ENCODE data around the gene SPG11. TPM values are rescaled to one million over a fixed set of nuclear protein-coding genes. Genes with fewer than 3 reads are reported as not detected.

The SPG11 gene
- total and polyA plus RNA-seq, 10 of the 15 experiments (the other 5 are each of a cell fraction or from before 2014, with no cell fraction given): 22.1 to 85.1 (median 47.2) TPM

DNA sequence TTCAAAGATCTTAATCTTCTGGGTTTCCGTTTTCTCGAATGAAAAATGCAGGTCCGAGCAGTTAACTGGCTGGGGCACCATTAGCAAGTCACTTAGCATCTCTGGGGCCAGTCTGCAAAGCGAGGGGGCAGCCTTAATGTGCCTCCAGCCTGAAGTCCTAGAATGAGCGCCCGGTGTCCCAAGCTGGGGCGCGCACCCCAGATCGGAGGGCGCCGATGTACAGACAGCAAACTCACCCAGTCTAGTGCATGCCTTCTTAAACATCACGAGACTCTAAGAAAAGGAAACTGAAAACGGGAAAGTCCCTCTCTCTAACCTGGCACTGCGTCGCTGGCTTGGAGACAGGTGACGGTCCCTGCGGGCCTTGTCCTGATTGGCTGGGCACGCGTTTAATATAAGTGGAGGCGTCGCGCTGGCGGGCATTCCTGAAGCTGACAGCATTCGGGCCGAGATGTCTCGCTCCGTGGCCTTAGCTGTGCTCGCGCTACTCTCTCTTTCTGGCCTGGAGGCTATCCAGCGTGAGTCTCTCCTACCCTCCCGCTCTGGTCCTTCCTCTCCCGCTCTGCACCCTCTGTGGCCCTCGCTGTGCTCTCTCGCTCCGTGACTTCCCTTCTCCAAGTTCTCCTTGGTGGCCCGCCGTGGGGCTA, 47.8 kb upstream of the SPG11 start, which contains the start of the genes B2M and PATL2 (continued):
- TF ChIP-seq ZBTB40 (IDR thresholded peaks at IDR 0.05; ENCODE audit: borderline replicate concordance) (no peak), BCLAF1 (IDR thresholded peaks at IDR 0.05) (no peak; the same call in 1 of the 2 replicates), SREBF2 (IDR thresholded peaks at IDR 0.05; ENCODE audit: low read length) (no peak; the same call in 1 of the 2 replicates), RBBP5 (conservative IDR thresholded peaks at IDR 0.05) (no peak), ATF7 (IDR thresholded peaks at IDR 0.05; ENCODE audit: low read depth) (peak; percentile 45), ZNF207 (IDR thresholded peaks at IDR 0.05; ENCODE audit: borderline replicate concordance) (no peak; the same call in none of the 2 replicates), FOXM1 (IDR thresholded peaks at IDR 0.05; ENCODE audit: low read depth, low read length) (0 out of 2 replicates have a peak, but pooled peaks have one; percentile 48), JUND (IDR thresholded peaks at IDR 0.05; ENCODE audit: low read depth, low read length) (no peak), MTA2 (IDR thresholded peaks at IDR 0.05; ENCODE audit: low read depth) (no peak), SRF (IDR thresholded peaks at IDR 0.05; ENCODE audit: low read depth in 2 of 2, low read length in 2 of 2) (no peak), ASH2L (IDR thresholded peaks at IDR 0.05; ENCODE audit: borderline replicate concordance, low read depth) (no peak), NFYA (IDR thresholded peaks at IDR 0.05; ENCODE audit: borderline replicate concordance, low read depth, low read length) (peak; percentile 31; the same call in 1 of the 2 replicates), ELK1 (IDR thresholded peaks at IDR 0.05; ENCODE audit: low read depth, low read length) (0 out of 2 replicates have a peak, but pooled peaks have one; percentile 31), TAF1 (IDR thresholded peaks at IDR 0.05; ENCODE audit: borderline replicate concordance, low read depth, low read length) (peak; percentile 98), CREM (IDR thresholded peaks at IDR 0.05; ENCODE audit: low read depth) (peak; percentile 99)
- TF ChIP-seq, protein P1, sequence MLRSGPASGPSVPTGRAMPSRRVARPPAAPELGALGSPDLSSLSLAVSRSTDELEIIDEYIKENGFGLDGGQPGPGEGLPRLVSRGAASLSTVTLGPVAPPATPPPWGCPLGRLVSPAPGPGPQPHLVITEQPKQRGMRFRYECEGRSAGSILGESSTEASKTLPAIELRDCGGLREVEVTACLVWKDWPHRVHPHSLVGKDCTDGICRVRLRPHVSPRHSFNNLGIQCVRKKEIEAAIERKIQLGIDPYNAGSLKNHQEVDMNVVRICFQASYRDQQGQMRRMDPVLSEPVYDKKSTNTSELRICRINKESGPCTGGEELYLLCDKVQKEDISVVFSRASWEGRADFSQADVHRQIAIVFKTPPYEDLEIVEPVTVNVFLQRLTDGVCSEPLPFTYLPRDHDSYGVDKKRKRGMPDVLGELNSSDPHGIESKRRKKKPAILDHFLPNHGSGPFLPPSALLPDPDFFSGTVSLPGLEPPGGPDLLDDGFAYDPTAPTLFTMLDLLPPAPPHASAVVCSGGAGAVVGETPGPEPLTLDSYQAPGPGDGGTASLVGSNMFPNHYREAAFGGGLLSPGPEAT (IDR thresholded peaks at IDR 0.05; ENCODE audit: low read depth): peak; percentile 51; the same call in 1 of the 2 replicates
- TF ChIP-seq, protein P2, sequence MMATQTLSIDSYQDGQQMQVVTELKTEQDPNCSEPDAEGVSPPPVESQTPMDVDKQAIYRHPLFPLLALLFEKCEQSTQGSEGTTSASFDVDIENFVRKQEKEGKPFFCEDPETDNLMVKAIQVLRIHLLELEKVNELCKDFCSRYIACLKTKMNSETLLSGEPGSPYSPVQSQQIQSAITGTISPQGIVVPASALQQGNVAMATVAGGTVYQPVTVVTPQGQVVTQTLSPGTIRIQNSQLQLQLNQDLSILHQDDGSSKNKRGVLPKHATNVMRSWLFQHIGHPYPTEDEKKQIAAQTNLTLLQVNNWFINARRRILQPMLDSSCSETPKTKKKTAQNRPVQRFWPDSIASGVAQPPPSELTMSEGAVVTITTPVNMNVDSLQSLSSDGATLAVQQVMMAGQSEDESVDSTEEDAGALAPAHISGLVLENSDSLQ (IDR thresholded peaks at IDR 0.05): peak; percentile 54; the same call in 1 of the 2 replicates
